Mucosa of rectum (tissue), 2 donors: Measurements from ENCODE around the gene ZNF844.
A peak's percentile ranks its signal among the peaks of the same experiment; 100 is the strongest.
"Not testable (repeated sequence)": the region's sequence is repeated elsewhere in the genome, so short reads cannot be mapped to it uniquely, and the experiment has no call there.

Experiments
- H3K27ac ChIP-seq, 2 donors: one replicate each; pipeline ENCODE4 v1.7.0; 2013; ENCODE audit warnings: inconsistent platforms in 2 of 2, low read depth in 2 of 2, low read length in 2 of 2
- H3K27me3 ChIP-seq, 2 donors: one replicate each; pipeline ENCODE4 v1.7.0; 2013; ENCODE audit warnings: low read length in 2 of 2; ENCODE audit not compliant: control insufficient read depth in 2 of 2, insufficient read depth in 2 of 2
- H3K36me3 ChIP-seq, 2 donors: one replicate each; pipeline ENCODE4 v1.7.0; 2013; ENCODE audit warnings: low read length in 2 of 2; ENCODE audit not compliant: control insufficient read depth in 2 of 2, insufficient read depth in 2 of 2
- H3K4me1 ChIP-seq, 2 donors: one replicate each; pipeline ENCODE4 v1.7.0; 2013; ENCODE audit warnings: low read length in 2 of 2, mild to moderate bottlenecking in 1 of 2; ENCODE audit not compliant: control insufficient read depth in 2 of 2, insufficient read depth in 2 of 2
- H3K4me3 ChIP-seq, 2 donors: one replicate each; pipeline ENCODE4 v1.7.0; 2013; ENCODE audit warnings: low read length in 2 of 2
- H3K9ac ChIP-seq, 2 donors: one replicate each; pipeline ENCODE4 v1.7.0; 2013; ENCODE audit warnings: low read length in 2 of 2, low read depth in 1 of 2, mild to moderate bottlenecking in 1 of 2
- H3K9me3 ChIP-seq, 2 donors: one replicate each; pipeline ENCODE4 v1.7.0; 2013; ENCODE audit warnings: low read length in 2 of 2; ENCODE audit not compliant: control insufficient read depth in 2 of 2
- donor health status: healthy.
- donor health status: Normal muscosa, but diverticular disease.

The ZNF844 gene

DNA sequence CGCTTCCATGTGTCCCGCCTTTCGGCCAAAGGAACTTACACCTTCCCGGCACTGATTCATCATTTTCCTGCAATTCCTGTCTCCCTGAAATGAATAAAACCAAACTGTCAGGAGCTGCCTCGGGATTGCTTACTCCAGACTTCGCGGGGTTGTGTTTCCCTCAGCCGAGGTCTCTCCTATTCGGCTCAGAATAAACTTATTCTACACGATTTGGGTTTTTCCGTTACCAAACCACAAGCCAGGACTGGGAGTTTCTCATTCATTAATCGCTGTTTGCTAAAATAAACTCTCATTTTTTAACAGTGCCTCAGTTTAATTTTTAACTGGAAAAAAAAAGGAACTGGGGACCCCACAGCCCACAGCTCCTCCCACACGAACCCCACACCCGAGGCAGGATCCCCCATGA, 12.4 kb upstream of the ZNF844 start:
- Histone ChIP-seq H3K36me3 (no peaks in the 10 kb centered on the region), H3K27ac (peak overlapping the region in 1 of 2 donors; percentile 19), H3K4me1 (peaks cover 4 to 6% of the 10 kb centered on the region in 2 donors), H3K4me3 (peak overlapping the region; percentile 76 to 85), H3K27me3 (no peaks in the 10 kb centered on the region), H3K9me3 (no peaks in the 10 kb centered on the region), H3K9ac (peak overlapping the region; percentile 15 to 65)

DNA sequence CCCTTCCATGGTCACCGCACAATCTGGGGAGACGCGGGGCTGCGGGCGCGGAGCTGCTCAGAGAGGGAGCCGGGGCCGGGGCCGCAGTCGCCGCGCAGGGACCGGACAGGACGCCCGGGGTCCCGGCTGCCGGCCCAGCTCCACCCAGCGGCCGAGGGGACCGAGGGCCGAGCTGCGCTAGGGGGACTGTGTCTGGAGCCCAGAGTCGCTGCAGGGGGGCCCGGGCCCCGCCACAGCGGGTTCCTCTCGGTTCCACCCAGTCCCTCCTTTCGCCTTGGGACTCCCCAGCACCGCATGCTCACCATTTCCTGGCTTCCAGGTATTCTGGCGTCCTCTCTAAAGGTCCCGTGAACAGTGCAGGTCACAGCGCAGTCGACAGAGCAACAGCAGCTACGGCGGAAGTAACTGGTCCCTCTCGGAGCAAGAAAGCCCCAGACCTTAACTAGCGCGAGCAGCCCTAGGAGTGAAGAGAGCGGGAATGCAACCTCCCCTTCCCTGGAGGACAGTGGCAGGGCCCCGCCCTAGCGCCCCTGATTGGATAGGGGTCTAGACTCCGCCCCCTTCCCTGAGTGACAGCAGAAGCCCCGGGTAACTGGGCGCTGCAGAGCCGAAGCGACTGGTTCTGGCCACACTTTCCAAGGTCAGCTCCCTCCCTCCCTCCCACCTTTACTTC, 11.9 kb upstream of the ZNF844 start, which contains the start of gene ZNF878:
ZNF878 (minus strand) TSS at position 465 of the 673 bp plus-strand sequence; CDS start at position 305, 160 bp downstream.
- Histone ChIP-seq H3K4me3 (peak within 1 kb of the TSS; percentile 76 to 85), H3K36me3 (no peaks in the 10 kb centered on the region), H3K4me1 (peaks cover 4 to 6% of the 10 kb centered on the region in 2 donors), H3K27me3 (no peaks in the 10 kb centered on the region), H3K9ac (peak within 1 kb of the TSS; percentile 65 to 72), H3K9me3 (no peaks in the 10 kb centered on the region), H3K27ac (peak within 1 kb of the TSS; percentile 19 to 67)

DNA sequence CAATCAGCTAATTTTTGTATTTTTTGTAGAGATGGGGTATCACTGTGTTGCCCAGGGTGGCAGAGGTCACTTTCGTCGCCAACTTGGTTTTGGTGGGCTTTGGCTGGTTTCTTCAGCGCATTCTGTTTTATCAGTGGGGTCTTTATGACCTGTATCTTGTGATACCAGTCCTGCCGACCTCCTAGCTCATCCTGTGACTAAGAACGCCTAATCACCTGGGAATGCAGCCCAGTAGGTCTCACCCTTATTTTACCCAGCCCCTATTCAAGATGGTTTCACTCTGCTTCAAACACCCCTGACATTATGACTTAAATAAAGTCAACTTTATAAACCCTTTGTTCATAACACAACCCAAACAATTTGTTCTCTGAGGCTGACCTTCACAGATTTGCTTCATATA, 8.7 kb upstream of the ZNF844 start:
- Histone ChIP-seq H3K4me3 (no peak overlapping the region), H3K27ac (no peak overlapping the region), H3K9me3 (no peaks in the 10 kb centered on the region), H3K4me1 (peaks cover 4 to 6% of the 10 kb centered on the region in 2 donors), H3K9ac (no peak overlapping the region), H3K27me3 (no peaks in the 10 kb centered on the region), H3K36me3 (no peaks in the 10 kb centered on the region)

DNA sequence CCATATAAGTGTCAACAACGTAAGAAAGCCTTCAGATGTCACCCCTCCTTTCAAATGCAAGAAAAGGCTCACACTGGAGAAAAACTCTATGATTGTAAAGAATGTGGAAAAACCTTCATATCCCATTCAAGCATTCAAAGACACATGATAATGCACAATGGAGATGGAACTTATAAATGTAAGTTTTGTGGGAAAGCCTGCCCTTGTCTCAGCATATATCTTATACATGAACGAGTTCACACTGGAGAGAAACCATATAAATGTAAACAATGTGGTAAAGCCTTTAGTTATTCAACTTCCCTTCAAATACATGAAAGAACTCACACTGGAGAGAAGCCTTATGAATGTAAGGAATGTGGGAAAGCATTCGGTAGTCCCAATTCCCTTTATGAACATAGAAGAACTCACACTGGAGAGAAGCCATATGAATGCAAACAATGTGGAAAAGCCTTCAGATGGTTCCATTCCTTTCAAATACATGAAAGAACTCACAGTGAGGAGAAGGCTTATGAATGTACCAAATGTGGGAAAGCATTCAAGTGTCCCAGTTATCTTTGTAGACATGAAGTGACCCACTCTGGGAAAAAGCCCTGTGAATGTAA, 11.1 kb downstream of the ZNF844 start:
- H3K36me3 ChIP-seq = peaks cover 42% of the 10 kb centered on the region in 2 donors
- H3K9me3 ChIP-seq = peaks cover 64 to 66% of the 10 kb centered on the region in 2 donors

DNA sequence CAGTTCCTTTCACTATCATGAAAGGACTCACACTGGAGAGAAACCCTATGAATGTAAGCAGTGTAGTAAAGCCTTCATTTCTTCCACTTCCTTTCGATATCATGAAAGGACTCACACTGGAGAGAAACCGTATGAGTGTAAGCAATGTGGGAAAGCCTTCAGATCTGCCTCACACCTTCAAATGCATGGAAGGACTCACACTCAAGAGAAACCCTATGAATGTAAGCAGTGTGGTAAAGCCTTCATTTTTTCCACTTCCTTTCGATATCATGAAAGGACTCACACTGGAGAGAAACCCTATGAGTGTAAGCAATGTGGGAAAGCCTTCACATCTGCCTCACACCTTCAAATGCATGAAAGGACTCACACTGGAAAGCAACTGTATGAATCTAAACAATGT, 11.8 kb downstream of the ZNF844 start:
- not testable (repeated sequence) for H3K4me1 ChIP-seq, H3K27ac ChIP-seq, H3K27me3 ChIP-seq, H3K9ac ChIP-seq
- Histone ChIP-seq H3K9me3 (peaks cover 62 to 67% of the 10 kb centered on the region in 2 donors), H3K4me3 (peak overlapping the region; percentile 24 to 40), H3K36me3 (peaks cover 39 to 42% of the 10 kb centered on the region in 2 donors)

More for the DNA sequence above, 11.1 kb downstream of the ZNF844 start:
- H3K27me3 ChIP-seq = no peaks in the 10 kb centered on the region
- H3K27ac ChIP-seq = no peak overlapping the region
- H3K9ac ChIP-seq = no peak overlapping the region
- H3K4me3 ChIP-seq = peak overlapping the region; percentile 11 to 40
- H3K4me1 ChIP-seq = no peaks in the 10 kb centered on the region

DNA sequence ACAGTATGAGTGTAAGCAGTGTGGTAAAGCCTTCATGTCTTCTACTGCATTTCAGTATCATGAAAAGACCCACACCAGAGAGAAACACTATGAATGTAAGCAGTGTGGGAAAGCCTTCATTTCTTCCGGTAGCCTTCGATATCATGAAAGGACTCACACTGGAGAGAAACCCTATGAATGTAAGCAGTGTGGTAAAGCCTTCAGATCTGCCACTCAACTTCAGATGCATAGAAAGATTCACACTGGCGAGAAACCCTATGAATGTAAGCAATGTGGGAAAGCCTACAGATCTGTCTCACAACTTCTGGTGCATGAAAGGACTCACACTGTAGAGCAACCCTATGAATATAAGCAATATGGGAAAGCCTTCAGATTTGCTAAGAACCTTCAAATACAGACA, 12.8 kb downstream of the ZNF844 start:
- Histone ChIP-seq H3K27me3 (no peaks in the 10 kb centered on the region), H3K4me3 (peak overlapping the region; percentile 40 to 42), H3K9me3 (peaks cover 56 to 67% of the 10 kb centered on the region in 2 donors), H3K4me1 (no peaks in the 10 kb centered on the region), H3K27ac (no peak overlapping the region), H3K36me3 (peaks cover 39 to 42% of the 10 kb centered on the region in 2 donors), H3K9ac (no peak overlapping the region)

DNA sequence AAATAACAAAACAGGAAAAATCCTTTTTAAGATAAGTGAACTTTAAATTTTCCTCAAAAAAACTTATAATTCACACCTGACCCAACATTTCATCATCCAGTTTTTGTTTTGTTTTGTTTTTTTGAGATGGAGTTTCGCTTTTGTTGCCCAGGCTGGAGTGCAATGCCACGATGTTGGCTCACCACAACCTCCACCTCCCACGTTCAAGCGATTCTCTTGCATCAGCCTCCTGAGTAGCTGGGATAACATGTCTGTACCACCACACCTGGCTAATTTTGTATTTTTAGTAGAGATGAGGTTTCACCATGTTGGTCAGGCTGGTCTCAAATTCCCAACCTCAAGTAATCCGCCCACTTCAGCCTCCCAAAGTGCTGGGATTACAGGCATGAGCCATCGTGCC, 18.8 kb downstream of the ZNF844 start:
- H3K4me3 ChIP-seq = not testable (repeated sequence)

DNA sequence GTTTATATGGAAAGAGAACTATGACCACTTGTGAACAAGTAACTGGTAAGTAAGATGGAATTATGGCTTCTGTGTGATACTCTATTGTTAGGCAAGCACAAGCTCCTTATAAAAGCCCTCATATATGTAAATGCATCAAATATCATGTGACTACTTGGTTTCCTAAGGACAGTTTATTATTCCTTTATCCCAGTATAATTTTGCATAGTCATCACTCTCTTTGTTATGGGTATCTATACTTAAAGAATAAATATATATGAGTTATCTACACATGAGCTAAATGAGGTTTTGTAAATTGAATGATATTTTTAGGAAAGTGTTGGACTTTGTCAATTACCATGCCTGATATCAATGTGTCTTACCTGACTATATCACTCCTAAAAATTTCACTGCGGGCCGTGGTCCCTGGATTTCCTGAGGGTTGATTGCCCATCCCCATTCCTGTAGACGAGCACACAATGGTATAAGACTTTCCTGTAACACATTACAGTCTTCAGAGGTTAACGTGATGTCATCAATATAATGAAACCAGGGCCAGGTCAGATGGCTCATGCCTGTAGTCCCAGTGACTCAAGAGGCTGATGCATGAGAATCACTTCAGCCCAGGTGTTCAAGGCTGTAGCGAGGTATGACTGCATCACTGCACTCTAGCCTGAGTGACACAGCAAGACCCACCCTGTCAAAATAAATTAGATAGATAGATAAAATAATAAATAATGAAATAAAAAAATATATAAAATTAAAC, 20.7 kb downstream of the ZNF844 start:
- H3K4me3 ChIP-seq = no peak overlapping the region
- no peaks in the 10 kb centered on the region for H3K27me3 ChIP-seq
- no peaks in the 10 kb centered on the region for H3K36me3 ChIP-seq
- H3K27ac ChIP-seq = no peak overlapping the region
- H3K4me1 ChIP-seq = no peaks in the 10 kb centered on the region
- peaks cover 10 to 19% of the 10 kb centered on the region in 2 donors for H3K9me3 ChIP-seq
- H3K9ac ChIP-seq = no peak overlapping the region

More for the DNA sequence above, 18.8 kb downstream of the ZNF844 start:
- not testable (repeated sequence) for H3K27me3 ChIP-seq, H3K36me3 ChIP-seq, H3K27ac ChIP-seq, H3K9ac ChIP-seq, H3K4me1 ChIP-seq
- peaks cover 19 to 25% of the 10 kb centered on the region in 2 donors for H3K9me3 ChIP-seq

DNA sequence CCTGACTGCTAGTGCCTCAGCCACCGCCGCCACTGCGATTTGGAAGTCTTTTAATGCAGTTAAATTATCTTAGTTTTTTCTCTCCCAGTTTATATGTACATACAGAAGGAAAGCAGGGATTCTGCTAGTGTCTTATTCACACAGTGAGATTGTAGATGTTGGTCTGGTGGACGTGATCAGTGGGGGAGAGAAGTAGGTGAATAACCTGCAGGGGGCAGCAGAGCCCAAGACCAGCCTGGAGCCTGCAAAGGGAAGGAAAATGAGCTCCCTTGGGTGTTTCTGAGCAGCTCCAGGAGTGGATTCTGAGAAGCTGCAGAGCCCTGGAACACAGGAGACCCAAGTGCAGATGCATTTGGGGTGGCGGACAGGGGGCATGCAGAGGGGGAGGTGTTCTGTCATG, 26.3 kb downstream of the ZNF844 start:
- H3K4me3 ChIP-seq = no peak overlapping the region
- H3K27ac ChIP-seq = no peak overlapping the region
- H3K36me3 ChIP-seq = no peaks in the 10 kb centered on the region
- H3K27me3 ChIP-seq = no peaks in the 10 kb centered on the region
- H3K9ac ChIP-seq = no peak overlapping the region
- peaks cover 0 to 6% of the 10 kb centered on the region in 2 donors for H3K9me3 ChIP-seq
- H3K4me1 ChIP-seq = no peaks in the 10 kb centered on the region
